Peyer's patch (tissue), 4 donors: ENCODE results near the gene CYP4F22. TPM values are rescaled to one million over a fixed set of nuclear protein-coding genes. Genes with fewer than 3 reads are reported as not detected.
"Not testable (repeated sequence)": the region's sequence is repeated elsewhere in the genome, so short reads cannot be mapped to it uniquely, and the experiment has no call there.

Experiments used
- DNase-seq, 3 donors: peaks; one replicate each; pipeline ENCODE4 v3.0.0-alpha.2; 2017 to 2019
- H3K27ac ChIP-seq, 4 donors: fragments of 200-600 bp; sonication (generic); one replicate each; pipeline ENCODE4 v1.5.1; 2016 to 2019
- H3K27me3 ChIP-seq, 2 donors: fragments of 200-600 bp; sonication (generic); one replicate each; pipeline ENCODE4 v1.5.1; 2019
- H3K36me3 ChIP-seq, 3 donors: fragments of 200-600 bp; sonication (generic); one replicate each; pipeline ENCODE4 v1.5.1; 2016 to 2019
- H3K4me1 ChIP-seq, 4 donors: fragments of 200-600 bp; sonication (generic); one replicate each; pipeline ENCODE4 v1.5.1; 2016 to 2019
- H3K4me3 ChIP-seq, 4 donors: fragments of 200-600 bp; sonication (generic); 1 replicate in 3 of 4; 2 replicates in 1 of 4; pipeline ENCODE4 v1.5.1; 2016 to 2019; ENCODE audit warnings: mild to moderate bottlenecking in 1 of 4
- H3K9me3 ChIP-seq, 4 donors: fragments of 200-600 bp; sonication (generic); one replicate each; pipeline ENCODE4 v1.5.1; 2016 to 2019; ENCODE audit warnings: mild to moderate bottlenecking in 1 of 4
- POLR2A ChIP-seq, 2 donors: fragments of 450-650 bp; IDR thresholded peaks; one replicate each; pipeline ENCODE4 v1.5.1; 2017; ENCODE audit warnings: antibody characterized with exemption in 2 of 2, mild to moderate bottlenecking in 2 of 2, moderate library complexity in 2 of 2
- total RNA-seq, 4 donors: library from RNA; depleted of rRNA; stranded (reverse); fragments of >200 nt; gene quantifications; one replicate each; pipeline ENCODE4 v1.1.0, GENCODE V29; 2016
- TF ChIP-seq, protein P1 (sequence below), 6 experiments: fragments of 450-650 bp in 4 of 6; fragments of 200-600 bp in 2 of 6; sonication (generic) in 1 of 6; IDR thresholded peaks; one replicate each; pipeline ENCODE4 v1.5.1; 2017 to 2019; ENCODE audit warnings: antibody characterized with exemption in 6 of 6, mild to moderate bottlenecking in 3 of 6, moderate library complexity in 1 of 6

Gene CYP4F22
- total RNA-seq, 4 donors from 2014 or later, result not detected

DNA sequence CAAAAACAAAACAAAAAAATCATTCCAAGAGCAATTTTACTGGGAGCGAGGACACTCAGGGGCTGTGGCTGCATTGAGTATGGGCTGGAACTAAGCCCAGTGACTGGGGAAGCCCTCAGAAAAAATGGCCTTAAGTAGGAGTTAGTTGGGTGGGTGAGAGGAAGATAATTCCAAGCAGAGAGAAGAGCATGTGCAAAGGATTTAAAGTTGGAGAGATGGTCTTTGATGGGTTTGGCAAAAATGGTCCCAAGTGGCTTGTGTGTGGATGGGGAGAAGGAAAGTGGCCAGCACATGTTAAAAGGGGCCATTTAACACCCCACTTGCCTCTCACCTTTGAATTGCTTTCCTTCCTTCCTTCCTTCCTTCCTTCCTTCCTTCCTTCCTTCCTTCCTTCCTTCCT, 6.7 kb upstream of the CYP4F22 start:
- peaks cover 0 to 6% (median 0%) of the 10 kb centered on the region in 4 donors for H3K9me3 ChIP-seq
- no peak overlapping the region for H3K27ac ChIP-seq
- no peaks in the 10 kb centered on the region for H3K27me3 ChIP-seq
- H3K4me3 ChIP-seq, result no peak overlapping the region
- no peak for TF ChIP-seq POLR2A (IDR thresholded peaks at IDR 0.05)
- TF ChIP-seq, protein P1, sequence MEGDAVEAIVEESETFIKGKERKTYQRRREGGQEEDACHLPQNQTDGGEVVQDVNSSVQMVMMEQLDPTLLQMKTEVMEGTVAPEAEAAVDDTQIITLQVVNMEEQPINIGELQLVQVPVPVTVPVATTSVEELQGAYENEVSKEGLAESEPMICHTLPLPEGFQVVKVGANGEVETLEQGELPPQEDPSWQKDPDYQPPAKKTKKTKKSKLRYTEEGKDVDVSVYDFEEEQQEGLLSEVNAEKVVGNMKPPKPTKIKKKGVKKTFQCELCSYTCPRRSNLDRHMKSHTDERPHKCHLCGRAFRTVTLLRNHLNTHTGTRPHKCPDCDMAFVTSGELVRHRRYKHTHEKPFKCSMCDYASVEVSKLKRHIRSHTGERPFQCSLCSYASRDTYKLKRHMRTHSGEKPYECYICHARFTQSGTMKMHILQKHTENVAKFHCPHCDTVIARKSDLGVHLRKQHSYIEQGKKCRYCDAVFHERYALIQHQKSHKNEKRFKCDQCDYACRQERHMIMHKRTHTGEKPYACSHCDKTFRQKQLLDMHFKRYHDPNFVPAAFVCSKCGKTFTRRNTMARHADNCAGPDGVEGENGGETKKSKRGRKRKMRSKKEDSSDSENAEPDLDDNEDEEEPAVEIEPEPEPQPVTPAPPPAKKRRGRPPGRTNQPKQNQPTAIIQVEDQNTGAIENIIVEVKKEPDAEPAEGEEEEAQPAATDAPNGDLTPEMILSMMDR (IDR thresholded peaks at IDR 0.05), result no peak
- no peak for DNase-seq
- no peaks in the 10 kb centered on the region for H3K36me3 ChIP-seq
- no peaks in the 10 kb centered on the region for H3K4me1 ChIP-seq

DNA sequence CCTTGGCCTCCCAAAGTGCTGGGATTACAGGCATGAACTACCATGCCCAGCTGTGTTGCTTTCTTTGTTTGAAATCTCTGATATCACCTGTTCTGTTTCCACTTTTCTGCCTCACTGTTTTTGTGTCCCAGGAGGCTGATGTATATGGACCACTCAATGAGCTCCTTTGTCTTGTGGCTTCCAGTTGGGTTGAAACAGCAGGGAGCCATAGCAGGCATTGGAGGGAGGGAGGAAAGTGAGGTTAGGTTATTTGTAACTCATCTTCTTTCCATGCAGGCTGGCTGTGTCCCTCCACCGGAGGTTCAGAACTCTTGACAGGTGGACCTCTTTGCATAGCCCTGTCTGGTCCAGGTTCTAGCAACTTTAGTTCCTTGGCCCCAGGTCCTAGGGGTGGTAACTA, 6.1 kb upstream of the CYP4F22 start:
- H3K9me3 ChIP-seq, result peaks cover 0 to 6% (median 0%) of the 10 kb centered on the region in 4 donors
- TF ChIP-seq, protein P1 (IDR thresholded peaks at IDR 0.05), result no peak
- no peak for TF ChIP-seq POLR2A (IDR thresholded peaks at IDR 0.05)
- no peak overlapping the region for H3K27ac ChIP-seq
- no peak overlapping the region for H3K4me3 ChIP-seq
- no peaks in the 10 kb centered on the region for H3K27me3 ChIP-seq
- no peak for DNase-seq
- no peaks in the 10 kb centered on the region for H3K4me1 ChIP-seq
- H3K36me3 ChIP-seq, result no peaks in the 10 kb centered on the region

DNA sequence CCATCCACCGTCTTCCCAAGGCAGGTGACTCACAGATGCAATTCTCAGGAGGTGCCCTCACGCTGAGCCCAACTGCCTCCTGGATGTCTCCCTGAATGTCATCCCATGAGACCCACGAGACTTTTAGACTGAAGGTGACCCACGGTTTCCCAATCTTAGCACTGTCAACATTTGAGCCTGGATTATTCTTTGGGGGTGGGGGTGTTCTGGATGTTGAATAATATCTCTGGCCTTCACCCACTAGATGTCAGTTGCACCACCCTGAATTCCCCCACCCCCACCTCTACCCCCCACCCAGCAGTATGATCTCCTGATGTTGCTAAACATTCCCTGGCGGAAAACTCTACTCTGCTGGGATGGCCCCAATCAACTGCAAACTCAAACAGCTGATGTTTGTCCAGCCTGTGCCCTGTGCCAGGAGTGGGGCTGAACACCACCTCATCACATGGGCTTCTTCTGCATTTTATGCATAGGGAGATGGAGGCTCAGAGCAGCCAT, 2.2 kb upstream of the CYP4F22 start:
- no peak overlapping the region for H3K27ac ChIP-seq
- no peak overlapping the region for H3K4me3 ChIP-seq
- no peak for DNase-seq
- H3K9me3 ChIP-seq, result peaks cover 0 to 6% (median 0%) of the 10 kb centered on the region in 4 donors
- H3K36me3 ChIP-seq, result no peaks in the 10 kb centered on the region
- peaks cover 0 to 3% of the 10 kb centered on the region in 2 donors for H3K27me3 ChIP-seq
- TF ChIP-seq POLR2A (IDR thresholded peaks at IDR 0.05), result no peak
- TF ChIP-seq, protein P1 (IDR thresholded peaks at IDR 0.05), result no peak
- H3K4me1 ChIP-seq, result no peaks in the 10 kb centered on the region

DNA sequence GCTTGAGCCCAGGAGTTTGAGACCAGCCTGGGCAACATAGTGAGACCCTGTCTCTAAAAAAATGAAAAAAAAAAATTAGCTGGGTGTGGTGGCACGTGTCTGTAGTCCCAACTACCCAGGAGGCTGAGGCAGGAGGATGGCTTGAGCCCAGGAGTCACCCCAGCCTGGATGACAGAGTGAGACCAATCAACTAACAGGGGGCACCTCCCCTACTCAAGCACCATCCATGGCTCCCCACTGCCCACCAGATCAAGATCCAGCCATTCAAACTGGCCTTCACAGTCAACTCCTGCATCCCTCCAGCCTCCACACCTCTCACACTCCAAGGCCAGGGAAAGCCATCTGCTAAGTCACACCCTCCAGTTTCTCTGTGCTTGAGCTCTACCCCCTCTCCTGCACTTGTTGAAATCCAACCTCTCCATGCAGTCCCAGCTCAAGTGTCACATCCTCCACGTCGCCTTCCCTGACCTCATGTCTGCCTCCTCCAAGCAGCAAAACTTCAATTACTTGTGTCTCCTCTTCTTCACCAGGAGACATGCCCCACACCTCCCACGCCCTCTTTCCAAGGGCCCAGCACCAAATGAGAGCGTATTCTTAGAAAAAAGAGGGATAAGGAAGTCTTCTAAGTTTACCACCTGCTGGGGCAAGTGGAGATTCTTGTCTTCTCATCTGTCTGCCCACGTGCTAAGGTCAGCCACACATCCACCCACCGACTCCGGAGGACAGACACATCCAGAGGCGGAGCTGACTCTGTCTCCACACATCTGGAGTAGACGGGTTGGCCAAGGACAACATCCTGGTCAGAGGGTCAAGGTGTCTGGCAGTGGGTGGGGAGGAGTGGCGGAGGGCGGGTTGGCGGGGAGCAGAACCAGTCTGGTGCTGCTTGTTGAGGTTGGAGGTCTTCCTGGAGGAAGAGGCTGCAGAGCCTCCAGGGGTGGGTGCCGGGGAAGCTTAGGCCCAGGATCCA, 974 bp upstream of the CYP4F22 start:
- DNase-seq, result no peak
- peaks cover 0 to 3% of the 10 kb centered on the region in 2 donors for H3K27me3 ChIP-seq
- peaks cover 0 to 6% (median 0%) of the 10 kb centered on the region in 4 donors for H3K9me3 ChIP-seq
- no peaks in the 10 kb centered on the region for H3K4me1 ChIP-seq
- H3K4me3 ChIP-seq, result no peak overlapping the region
- H3K27ac ChIP-seq, result no peak overlapping the region
- TF ChIP-seq, protein P1 (IDR thresholded peaks at IDR 0.05), result no peak
- no peak for TF ChIP-seq POLR2A (IDR thresholded peaks at IDR 0.05)
- H3K36me3 ChIP-seq, result no peaks in the 10 kb centered on the region

DNA sequence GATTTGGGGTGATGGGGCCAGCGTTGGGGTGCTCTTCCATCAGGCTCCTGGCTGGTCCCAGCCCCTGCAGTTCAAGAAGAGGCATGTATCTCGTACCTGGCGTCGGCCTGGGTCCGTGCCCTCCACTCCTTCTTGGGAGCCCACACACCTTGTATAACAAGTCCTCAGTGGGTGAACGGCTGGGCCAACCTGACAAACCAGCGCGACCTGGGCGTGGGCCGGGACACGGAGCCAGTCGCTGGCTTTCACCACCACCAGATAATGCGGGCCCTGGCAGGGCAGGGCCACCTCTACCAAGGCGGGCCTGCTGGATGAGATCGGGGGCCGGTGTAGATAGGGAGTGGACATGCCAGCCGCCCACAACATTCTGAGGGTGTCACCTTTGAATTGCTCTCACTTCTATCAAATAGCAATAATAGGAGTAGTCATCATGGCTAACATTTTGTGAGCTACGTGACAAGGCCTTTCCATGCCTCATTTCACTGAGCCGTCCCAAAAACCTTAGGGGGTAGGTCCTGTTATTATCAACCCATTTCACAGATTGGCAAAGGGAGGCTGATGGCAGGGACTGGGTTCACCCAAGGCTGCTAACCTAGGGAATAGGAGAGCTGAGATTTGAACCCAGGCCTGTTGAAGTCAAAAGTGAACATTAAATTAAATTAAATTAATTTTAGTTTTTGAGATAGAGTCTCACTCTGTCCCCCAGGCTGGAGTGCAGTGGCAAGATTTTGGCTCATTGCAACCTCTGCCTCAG, 3.5 kb downstream of the CYP4F22 start:
- no peaks in the 10 kb centered on the region for H3K36me3 ChIP-seq
- H3K4me3 ChIP-seq, result no peak overlapping the region
- DNase-seq, result no peak
- H3K27ac ChIP-seq, result no peak overlapping the region
- no peaks in the 10 kb centered on the region for H3K4me1 ChIP-seq
- peaks cover 0 to 9% (median 0%) of the 10 kb centered on the region in 4 donors for H3K9me3 ChIP-seq
- TF ChIP-seq, protein P1 (IDR thresholded peaks at IDR 0.05), result no peak
- no peak for TF ChIP-seq POLR2A (IDR thresholded peaks at IDR 0.05)
- peaks cover 0 to 3% of the 10 kb centered on the region in 2 donors for H3K27me3 ChIP-seq

DNA sequence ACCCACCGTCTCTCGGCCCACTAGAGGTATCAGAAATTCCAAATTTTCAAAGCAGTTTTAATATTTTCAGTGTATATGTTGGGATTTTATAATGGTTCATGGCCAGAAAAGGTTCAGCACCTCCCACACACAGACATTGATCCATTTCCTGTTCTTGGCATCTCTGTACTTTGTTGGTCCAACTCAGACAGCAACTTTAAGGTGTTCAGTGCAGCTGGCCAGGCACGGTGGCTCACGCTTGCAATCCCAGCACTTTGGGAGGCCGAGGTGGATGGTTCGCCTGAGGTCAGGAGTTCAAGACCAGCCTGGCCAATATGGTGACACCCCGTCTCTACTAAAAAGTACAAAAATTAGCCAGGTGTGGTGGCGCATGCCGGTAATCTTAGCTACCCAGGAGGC, 6.9 kb downstream of the CYP4F22 start:
- Histone ChIP-seq H3K27ac (peak overlapping the region in 2 of 4 donors; percentile 13 to 25), H3K9me3 (peaks cover 0 to 14% (median 0%) of the 10 kb centered on the region in 4 donors)
- H3K36me3 ChIP-seq, DNase-seq, H3K4me3 ChIP-seq, H3K27me3 ChIP-seq, H3K4me1 ChIP-seq: not testable (repeated sequence)
